Lung (tissue), 12 donors: ENCODE measurements around the gene ABCA7. TPM values are rescaled to one million over a fixed set of nuclear protein-coding genes. Genes with fewer than 3 reads are reported as not detected.

ENCODE experiments used
- ATAC-seq: fragments of 200-7000 bp; cut with Tn5 transposase; one replicate; pipeline ENCODE4 v1.9.1; 2020; ENCODE audit warnings: moderate number of reproducible peaks; ENCODE audit not compliant: insufficient read depth, low FRiP score
- DNase-seq, 3 donors: peaks; one replicate each; pipeline ENCODE4 v3.0.0-alpha.2; 2013 to 2017
- H3K27ac ChIP-seq, 2 donors: one replicate each; pipeline ENCODE4 v1.5.1; 2013; ENCODE audit warnings: mild to moderate bottlenecking in 2 of 2, moderate library complexity in 2 of 2, control low read depth in 1 of 2, inconsistent platforms in 1 of 2, low read depth in 1 of 2, low read length in 1 of 2
- H3K27me3 ChIP-seq, 3 donors: one replicate each; pipeline ENCODE4 v1.5.1; 2013; ENCODE audit warnings: low read length in 2 of 3; ENCODE audit not compliant: control insufficient read depth in 3 of 3, insufficient read depth in 3 of 3
- H3K36me3 ChIP-seq, 4 donors: one replicate each; pipeline ENCODE4 v1.5.1; 2013; ENCODE audit warnings: low read length in 4 of 4, mild to moderate bottlenecking in 1 of 4, moderate library complexity in 1 of 4; ENCODE audit not compliant: control insufficient read depth in 4 of 4, insufficient read depth in 4 of 4
- H3K4me1 ChIP-seq, 5 donors: one replicate each; pipeline ENCODE4 v1.5.1; 2013; ENCODE audit warnings: low read length in 5 of 5, mild to moderate bottlenecking in 2 of 5, moderate library complexity in 1 of 5; ENCODE audit not compliant: control insufficient read depth in 5 of 5, insufficient read depth in 5 of 5
- H3K4me3 ChIP-seq: one replicate; pipeline ENCODE4 v1.5.1; 2013; ENCODE audit warnings: mild to moderate bottlenecking, control low read depth, moderate library complexity
- H3K9ac ChIP-seq, 2 donors: one replicate each; pipeline ENCODE4 v1.5.1; 2013; ENCODE audit warnings: low read length in 2 of 2, control low read depth in 1 of 2; ENCODE audit not compliant: insufficient read depth in 1 of 2
- H3K9me3 ChIP-seq, 4 donors: one replicate each; pipeline ENCODE4 v1.5.1; 2013; ENCODE audit warnings: low read length in 3 of 4, mild to moderate bottlenecking in 1 of 4, moderate library complexity in 1 of 4; ENCODE audit not compliant: control insufficient read depth in 4 of 4, insufficient read depth in 3 of 4
- CTCF ChIP-seq: IDR thresholded peaks from 2 replicates; pipeline ENCODE4 v1.5.1; 2012; ENCODE audit warnings: mild to moderate bottlenecking; ENCODE audit errors: control extremely low read depth, extremely low read depth
- WGBS, 2 donors: extraction: QIAGEN DNeasy Blood & Tissue Kit; methylation state at CpG; one replicate each; pipeline ENCODE4 v1.1.7; 2013; 5-methylcytosine and 5-hydroxymethylcytosine counted together
- polyA plus RNA-seq, 2 donors: library from polyadenylated mRNA; stranded (reverse); fragments of 200-250 nt; gene quantifications; one replicate each; pipeline ENCODE4 v1.2.1, GENCODE V29; 2013
- total RNA-seq, 2 donors: library from RNA; depleted of rRNA in 1 of 2; stranded (reverse); fragments of >200 nt in 1 of 2; gene quantifications; one replicate each; pipeline ENCODE4 v1.2.1, GENCODE V29; 2014 to 2021
- donor health status: control.
- donor health status: control.
- donor health status: Bipolar disorder and iron deficiency.
- donor health status: healthy.
- donor health status: DM: yes; HTN: yes; CAD: no.

Gene ABCA7
- total and polyA plus RNA-seq, 4 donors = 20.1 to 54.4 (median 41.7) TPM

GRCh38 chr19:993361-993830 lies 46.5 kb upstream of the ABCA7 start:
- H3K9me3 ChIP-seq = peaks cover 0 to 2% (median 0%) of the 10 kb centered on the region in 4 donors

GRCh38 chr19:993831-994393 lies 46.0 kb upstream of the ABCA7 start:
- Histone ChIP-seq H3K4me3 (no peak overlapping the region), H3K36me3 (peaks cover 0 to 33% (median 2%) of the 10 kb centered on the region in 4 donors), H3K27me3 (peaks cover 0 to 28% (median 26%) of the 10 kb centered on the region in 3 donors), H3K9me3 (peaks cover 0 to 2% (median 0%) of the 10 kb centered on the region in 4 donors), H3K9ac (no peak overlapping the region), H3K27ac (no peak overlapping the region), H3K4me1 (peaks cover 0 to 10% (median 6%) of the 10 kb centered on the region in 5 donors)
- WGBS, 2 donors = 91 to 93% methylated on average over 42 to 43 of the region's 43 CpGs
- DNase-seq (no peak), ATAC-seq (no peak)
- TF ChIP-seq CTCF = no peak

More at GRCh38 chr19:993361-993830, 46.5 kb upstream of the ABCA7 start:
- WGBS, 2 donors = 93 to 94% methylated on average over 17 of the region's 17 CpGs
- H3K9ac ChIP-seq = no peak overlapping the region
- TF ChIP-seq CTCF = no peak
- peaks cover 0 to 23% (median 21%) of the 10 kb centered on the region in 3 donors for H3K27me3 ChIP-seq
- H3K4me1 ChIP-seq = peaks cover 0 to 10% (median 6%) of the 10 kb centered on the region in 5 donors
- DNase-seq = no peak
- no peak for ATAC-seq
- peaks cover 0 to 36% (median 4%) of the 10 kb centered on the region in 4 donors for H3K36me3 ChIP-seq
- H3K27ac ChIP-seq = no peak overlapping the region
- no peak overlapping the region for H3K4me3 ChIP-seq

GRCh38 chr19:994516-994915 lies 45.4 kb upstream of the ABCA7 start:
- H3K36me3 ChIP-seq = peaks cover 0 to 33% (median 2%) of the 10 kb centered on the region in 4 donors
- no peak overlapping the region for H3K4me3 ChIP-seq
- DNase-seq = no peak
- H3K9me3 ChIP-seq = peaks cover 0 to 2% (median 0%) of the 10 kb centered on the region in 4 donors
- H3K27ac ChIP-seq = no peak overlapping the region
- WGBS, 2 donors = 94 to 95% methylated on average over 18 of the region's 18 CpGs
- peaks cover 0 to 10% (median 6%) of the 10 kb centered on the region in 5 donors for H3K4me1 ChIP-seq
- peaks cover 0 to 33% (median 32%) of the 10 kb centered on the region in 3 donors for H3K27me3 ChIP-seq
- TF ChIP-seq CTCF = no peak
- no peak overlapping the region for H3K9ac ChIP-seq
- ATAC-seq = no peak
